Neural progenitor cell (in vitro differentiated cells): Measurements from ENCODE around the gene EDEM2. TPM values are rescaled to one million over a fixed set of nuclear protein-coding genes. Genes with fewer than 3 reads are reported as not detected.

Experiments
- DNase-seq: peaks from one replicate; pipeline ENCODE4 v3.0.0-alpha.2; 2016; ENCODE audit warnings: low spot score
- H2AFZ ChIP-seq: fragments of 200-600 bp; sonication (generic); replicated peaks from 2 replicates; pipeline ENCODE4 v1.6.1; 2016; ENCODE audit warnings: antibody characterized with exemption
- H3F3A ChIP-seq: fragments of 200-600 bp; sonication (generic); 2 replicates; pipeline ENCODE4 v1.6.1; 2016; ENCODE audit warnings: antibody characterized with exemption, low read depth
- H3K27ac ChIP-seq: fragments of 200-600 bp; sonication (generic); 2 replicates; pipeline ENCODE4 v1.5.1; 2016; ENCODE audit warnings: mild to moderate bottlenecking
- H3K27me3 ChIP-seq: fragments of 200-600 bp; sonication (generic); 2 replicates; pipeline ENCODE4 v1.6.1; 2016; ENCODE audit warnings: mild to moderate bottlenecking, moderate library complexity
- H3K36me3 ChIP-seq: fragments of 200-600 bp; sonication (generic); 2 replicates; pipeline ENCODE4 v1.5.1; 2016
- H3K4me1 ChIP-seq: fragments of 200-600 bp; sonication (generic); 2 replicates; pipeline ENCODE4 v1.6.1; 2016; ENCODE audit warnings: mixed run types
- H3K4me2 ChIP-seq: fragments of 200-600 bp; sonication (generic); 2 replicates; pipeline ENCODE4 v1.6.1; 2016
- H3K4me3 ChIP-seq: fragments of 200-600 bp; sonication (generic); 2 replicates; pipeline ENCODE4 v1.5.1; 2016
- H3K79me2 ChIP-seq: fragments of 200-600 bp; sonication (generic); 2 replicates; pipeline ENCODE4 v1.6.1; 2016; ENCODE audit warnings: low read depth
- H3K9ac ChIP-seq: fragments of 200-600 bp; sonication (generic); 2 replicates; pipeline ENCODE4 v1.6.1; 2016
- H3K9me3 ChIP-seq: fragments of 200-600 bp; sonication (generic); 2 replicates; pipeline ENCODE4 v1.5.1; 2016; ENCODE audit warnings: low read depth
- H4K20me1 ChIP-seq: fragments of 200-600 bp; sonication (generic); 2 replicates; pipeline ENCODE4 v1.6.1; 2016; ENCODE audit warnings: low read depth
- H3K27ac Mint-ChIP-seq: 3 replicates; pipeline ENCODE4 v1.8.0; 2021; ENCODE audit warnings: mixed read lengths
- H3K27me3 Mint-ChIP-seq: 2 replicates; pipeline ENCODE4 v1.8.0; 2022; ENCODE audit warnings: low read depth, mild to moderate bottlenecking, inconsistent platforms, moderate library complexity, mixed read lengths; ENCODE audit not compliant: insufficient read depth
- H3K36me3 Mint-ChIP-seq: 3 replicates; pipeline ENCODE4 v1.8.0; 2021; ENCODE audit warnings: mixed read lengths
- H3K4me1 Mint-ChIP-seq: 3 replicates; pipeline ENCODE4 v1.8.0; 2021; ENCODE audit warnings: mixed read lengths
- H3K4me3 Mint-ChIP-seq: 3 replicates; pipeline ENCODE4 v1.8.0; 2021; ENCODE audit warnings: mild to moderate bottlenecking, moderate library complexity, mixed read lengths
- H3K9me3 Mint-ChIP-seq: 3 replicates; pipeline ENCODE4 v1.8.0; 2020; ENCODE audit warnings: mixed read lengths
- CTCF ChIP-seq: fragments of 200-600 bp; sonication (generic); IDR thresholded peaks from 2 replicates; pipeline ENCODE4 v1.5.1; 2017; ENCODE audit warnings: antibody characterized with exemption, mild to moderate bottlenecking
- EZH2 ChIP-seq: fragments of 200-600 bp; sonication (generic); IDR thresholded peaks from 2 replicates; pipeline ENCODE4 v1.6.1; 2017; ENCODE audit warnings: antibody characterized with exemption, mild to moderate bottlenecking, moderate library complexity
- EZH2phosphoT487 ChIP-seq: fragments of 200-600 bp; sonication (generic); IDR thresholded peaks from 2 replicates; pipeline ENCODE4 v1.6.1; 2017; ENCODE audit warnings: antibody characterized with exemption
- total RNA-seq: library from RNA; depleted of rRNA; stranded (reverse); fragments of >200 nt; gene quantifications from 2 replicates; pipeline ENCODE4 v1.2.3, GENCODE V29; 2015; ENCODE audit warnings: low replicate concordance

Gene EDEM2
- total RNA-seq, 1 donor from 2014 or later, result 9.3 TPM

- Histone ChIP-seq H3K27ac (no peak overlapping the region), H3K9ac (no peak overlapping the region), H3K4me3 (no peak overlapping the region), H3F3A (peaks cover 7% of the 10 kb centered on the region), H2AFZ (no peak overlapping the region), H3K4me2 (no peak overlapping the region), H3K9me3 (no peaks in the 10 kb centered on the region), H4K20me1 (no peaks in the 10 kb centered on the region), H3K36me3 (no peaks in the 10 kb centered on the region), H3K4me1 (peaks cover 8% of the 10 kb centered on the region), H3K79me2 (no peaks in the 10 kb centered on the region), H3K27me3 (no peaks in the 10 kb centered on the region)
- TF ChIP-seq EZH2phosphoT487, result no peak
- no peak for TF ChIP-seq EZH2
- no peak for TF ChIP-seq CTCF
- Mint-ChIP-seq H3K4me1 (peaks cover 13% of the 10 kb centered on the region), H3K9me3 (peaks cover 3% of the 10 kb centered on the region), H3K4me3 (no peak overlapping the region), H3K27ac (no peak overlapping the region), H3K36me3 (no peaks in the 10 kb centered on the region), H3K27me3 (peaks cover 6% of the 10 kb centered on the region)
- DNase-seq, result no peak
These were observed 26.5 kb upstream of the EDEM2 start for GRCh38 chr20:35173576-35174192.

GRCh38 chr20:35172434-35172806 lies 25.3 kb upstream of the EDEM2 start:
- Histone ChIP-seq H3K4me1 (peaks cover 8% of the 10 kb centered on the region), H3K9ac (no peak overlapping the region), H3K79me2 (no peaks in the 10 kb centered on the region), H3K27me3 (no peaks in the 10 kb centered on the region), H3K27ac (no peak overlapping the region), H3K9me3 (no peaks in the 10 kb centered on the region), H3K4me2 (peak overlapping the region; percentile 66), H2AFZ (peak overlapping the region; percentile 50), H3K4me3 (no peak overlapping the region), H3F3A (peaks cover 7% of the 10 kb centered on the region), H3K36me3 (no peaks in the 10 kb centered on the region), H4K20me1 (no peaks in the 10 kb centered on the region)
- no peak overlapping the region for H3K4me3 Mint-ChIP-seq
- H3K4me1 Mint-ChIP-seq, result peaks cover 13% of the 10 kb centered on the region
- no peak for TF ChIP-seq EZH2
- no peak for TF ChIP-seq EZH2phosphoT487
- no peak for TF ChIP-seq CTCF
- DNase-seq, result no peak
- H3K36me3 Mint-ChIP-seq, result no peaks in the 10 kb centered on the region
- H3K27ac Mint-ChIP-seq, result no peak overlapping the region
- peaks cover 3% of the 10 kb centered on the region for H3K9me3 Mint-ChIP-seq
- peaks cover 4% of the 10 kb centered on the region for H3K27me3 Mint-ChIP-seq

- Mint-ChIP-seq H3K4me3 (peak within 1 kb of the TSS; percentile 38), H3K4me1 (peaks cover 13% of the 10 kb centered on the region), H3K9me3 (peaks cover 3% of the 10 kb centered on the region), H3K27ac (no peak within 1 kb of the TSS), H3K36me3 (no peaks in the 10 kb centered on the region), H3K27me3 (peaks cover 4% of the 10 kb centered on the region)
- H3K79me2 ChIP-seq, result no peaks in the 10 kb centered on the region
- H3K4me3 ChIP-seq, result peak within 1 kb of the TSS; percentile 31
- H4K20me1 ChIP-seq, result no peaks in the 10 kb centered on the region
- no peaks in the 10 kb centered on the region for H3K27me3 ChIP-seq
- H3F3A ChIP-seq, result peaks cover 7% of the 10 kb centered on the region
- H3K9ac ChIP-seq, result no peak within 1 kb of the TSS
- H3K36me3 ChIP-seq, result no peaks in the 10 kb centered on the region
- no peaks in the 10 kb centered on the region for H3K9me3 ChIP-seq
- no peak within 1 kb of the TSS for H3K27ac ChIP-seq
- peak; percentile 60 for DNase-seq
- TF ChIP-seq EZH2 (no peak), CTCF (no peak), EZH2phosphoT487 (no peak)
- peaks cover 8% of the 10 kb centered on the region for H3K4me1 ChIP-seq
- peak within 1 kb of the TSS; percentile 50 for H2AFZ ChIP-seq
- H3K4me2 ChIP-seq, result peak within 1 kb of the TSS; percentile 66
These were observed 24.8 kb upstream of the EDEM2 start, which contains the start of gene PROCR for GRCh38 chr20:35171753-35172433. PROCR (plus strand) TSS chr20:35172072; CDS start chr20:35172155, 83 bp downstream.
